NCI-H1048 (cell line): ENCODE data around the gene JARID2.

Experiments
- DNase-seq: peaks from one replicate; lab custom pipeline; 2025; lab: John Stamatoyannopoulos, UW

JARID2 gene

GRCh38 chr6:15509335-15509933 lies 263.6 kb downstream of the JARID2 start:
- DNase-seq, result no peak

GRCh38 chr6:15510121-15510520 lies 264.3 kb downstream of the JARID2 start:
- no peak for DNase-seq

GRCh38 chr6:15510536-15511247 lies 264.8 kb downstream of the JARID2 start:
- no peak for DNase-seq

GRCh38 chr6:15511248-15512125 lies 265.6 kb downstream of the JARID2 start:
- DNase-seq, result no peak

- no peak for DNase-seq
Observed at GRCh38 chr6:15512126-15512525, 266.3 kb downstream of the JARID2 start.

- no peak for DNase-seq
Observed at GRCh38 chr6:15512721-15513120, 266.9 kb downstream of the JARID2 start.

- DNase-seq, result no peak
Observed at GRCh38 chr6:15513131-15513771, 267.4 kb downstream of the JARID2 start.

GRCh38 chr6:15513801-15514711 lies 268.2 kb downstream of the JARID2 start:
- DNase-seq, result no peak

GRCh38 chr6:15515226-15515625 lies 269.4 kb downstream of the JARID2 start:
- DNase-seq, result no peak

- DNase-seq, result no peak
Observed at GRCh38 chr6:15515660-15516375, 269.9 kb downstream of the JARID2 start.

- DNase-seq, result no peak
Observed at GRCh38 chr6:15516378-15516777, 270.5 kb downstream of the JARID2 start.

GRCh38 chr6:15516923-15517560 lies 271.2 kb downstream of the JARID2 start:
- DNase-seq, result no peak

- DNase-seq, result no peak
Observed at GRCh38 chr6:15517600-15517999, 271.7 kb downstream of the JARID2 start.

- DNase-seq, result no peak
Observed at GRCh38 chr6:15518057-15518456, 272.2 kb downstream of the JARID2 start.

- no peak for DNase-seq
Observed at GRCh38 chr6:15518878-15519277, 273.0 kb downstream of the JARID2 start.

- no peak for DNase-seq
Observed at GRCh38 chr6:15519681-15520080, 273.8 kb downstream of the JARID2 start.

- DNase-seq, result no peak
Observed at GRCh38 chr6:15520626-15521203, 274.8 kb downstream of the JARID2 start.

GRCh38 chr6:15521582-15521981 lies 275.7 kb downstream of the JARID2 start:
- no peak for DNase-seq

- DNase-seq, result no peak
Observed at GRCh38 chr6:15522026-15522425, 276.2 kb downstream of the JARID2 start.

- DNase-seq, result no peak
Observed at GRCh38 chr6:15522427-15522826, 276.6 kb downstream of the JARID2 start.
